Hepatocyte (in vitro differentiated cells): ENCODE data around the gene CXCL12.

ENCODE experiments used
- CTCF ChIP-seq: fragments of 200-600 bp; sonication (generic); IDR thresholded peaks from 2 replicates; pipeline ENCODE4 v1.5.1; 2016; ENCODE audit warnings: antibody characterized with exemption, mild to moderate bottlenecking; ENCODE audit not compliant: poor library complexity
- EZH2 ChIP-seq: fragments of 200-600 bp; sonication (generic); IDR thresholded peaks from 2 replicates; pipeline ENCODE4 v1.6.1; 2016; ENCODE audit warnings: antibody characterized with exemption, mild to moderate bottlenecking, borderline replicate concordance
- EZH2phosphoT487 ChIP-seq: fragments of 200-600 bp; sonication (generic); IDR thresholded peaks from one replicate; pipeline ENCODE4 v1.6.1; 2018; ENCODE audit warnings: antibody characterized with exemption, mild to moderate bottlenecking, low read depth, moderate library complexity; ENCODE audit not compliant: unreplicated experiment, severe bottlenecking

- TF ChIP-seq EZH2 = no peak
- TF ChIP-seq CTCF = no peak
- no peak for TF ChIP-seq EZH2phosphoT487
Measured at GRCh38 chr10:44334621-44335184, 50.2 kb downstream of the CXCL12 start.
